ENCODE data around the gene OVOL2. TPM values are rescaled to one million over a fixed set of nuclear protein-coding genes. Genes with fewer than 3 reads are reported as not detected.

Gene OVOL2
- total and polyA plus RNA-seq, 2 donors (not counting 1 experiment from before 2014, with no cell fraction given) = not detected

DNA sequence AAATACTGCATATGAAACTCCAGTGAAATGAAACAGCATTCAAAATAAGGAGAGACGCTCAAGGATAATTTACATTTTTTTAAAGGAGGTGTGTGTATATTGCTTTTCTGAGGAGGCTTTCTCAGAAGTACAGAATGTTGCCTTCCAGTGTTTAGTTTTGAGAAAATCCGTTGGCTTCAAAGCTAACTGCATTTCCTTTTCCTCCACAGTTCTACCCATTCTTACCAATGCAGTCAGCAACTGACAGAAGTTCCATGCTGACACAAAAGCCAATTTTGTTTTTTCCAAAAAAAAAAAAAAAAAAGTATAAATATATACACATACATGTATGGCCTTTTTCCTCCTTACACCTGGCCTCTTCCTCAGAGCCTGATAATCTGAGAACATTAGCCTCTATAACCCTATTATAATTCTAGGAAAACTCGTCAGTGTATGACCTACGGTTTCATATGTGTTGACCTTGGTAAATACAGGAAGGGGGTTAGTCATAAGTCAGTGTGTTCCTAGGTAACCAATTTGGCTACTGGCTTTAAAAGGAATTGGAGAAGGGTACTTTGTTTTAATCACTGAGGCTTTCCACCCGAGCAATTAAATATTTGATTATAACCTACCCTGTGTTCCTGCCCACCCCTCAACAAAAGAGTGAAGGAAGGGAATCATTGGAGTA is 64.7 kb downstream of the OVOL2 start:
- Mint-ChIP-seq H3K27me3 (no peaks in the 10 kb centered on the region), H3K9me3 (ENCODE audit: insufficient read depth) (no peaks in the 10 kb centered on the region), H3K4me3 (no peak overlapping the region), H3K27ac (no peak overlapping the region), H3K4me1 (peaks cover 20% of the 10 kb centered on the region)
- no peak overlapping the region for H3K27ac ChIP-seq (ENCODE audit: low read length in 2 of 2)
- H3K27me3 ChIP-seq (replicated peaks in 1 of 4; ENCODE audit: control extremely low read depth in 1 of 4, control insufficient read depth in 3 of 4, insufficient read depth in 4 of 4, low read length in 3 of 4) = no peaks in the 10 kb centered on the region
- TF ChIP-seq CTCF (IDR thresholded peaks at IDR 0.05) (no peak), EZH2 (IDR thresholded peaks at IDR 0.05; ENCODE audit: borderline replicate concordance, insufficient read depth, low read depth, low read length, poor library complexity, severe bottlenecking) (no peak)
- ATAC-seq (ENCODE audit: low read depth) (no peak), DNase-seq (no peak)
- no peak overlapping the region for H2AFZ ChIP-seq (ENCODE audit: insufficient read depth, low read depth, low read length, poor library complexity, severe bottlenecking)
- H3K9ac ChIP-seq (ENCODE audit: low read length) = no peak overlapping the region
- H3K79me2 ChIP-seq (ENCODE audit: control insufficient read depth, insufficient read depth, low read length) = peaks cover 3% of the 10 kb centered on the region
- WGBS (ENCODE audit: insufficient coverage) = no CpG with 5 or more reads among the region's 5 CpGs
- H3K4me2 ChIP-seq (replicated peaks; ENCODE audit: low read depth, low read length, poor library complexity, severe bottlenecking) = no peak overlapping the region
- POLR2A ChIA-PET = no interaction called here
- peaks cover 1 to 25% of the 10 kb centered on the region in 2 experiments for H3K36me3 ChIP-seq (replicated peaks in 1 of 2; ENCODE audit: control extremely low read depth in 1 of 2, control insufficient read depth in 1 of 2, extremely low read depth in 1 of 2, insufficient read depth in 2 of 2, low read length in 1 of 2)
- no peaks in the 10 kb centered on the region for H4K20me1 ChIP-seq (ENCODE audit: control insufficient read depth, insufficient read depth, low read length, poor library complexity, severe bottlenecking)
- CTCF ChIA-PET = interaction anchor here (1.0 to 8.0 kb wide), 7 partner anchors 17 to 487 kb away, joined by 3 to 54 read pairs (median 6); partner anchors contain the start of genes MGME1, RRBP1 and SNX5
- no peak overlapping the region for H3K4me3 ChIP-seq (ENCODE audit: control extremely low read depth in 1 of 5, extremely low read depth in 1 of 5, insufficient read depth in 1 of 5, low read depth in 2 of 5, low read length in 4 of 5)
- intact Hi-C loops (cut with micrococcal nuclease) = no loop called here
- H3K4me1 ChIP-seq (ENCODE audit: control insufficient read depth in 2 of 2, insufficient read depth in 2 of 2, low read length in 2 of 2) = peaks cover 16% of the 10 kb centered on the region in 2 donors
- H3K9me3 ChIP-seq (ENCODE audit: control extremely low read depth in 1 of 3, control insufficient read depth in 2 of 3, insufficient read depth in 1 of 3, low read length in 2 of 3) = no peaks in the 10 kb centered on the region

- 79% methylated on average over 6 of the region's 6 CpGs for WGBS (ENCODE audit: insufficient coverage)
- CTCF ChIA-PET = interaction anchor here (1.0 to 1.8 kb wide), 3 partner anchors 16 to 488 kb away, joined by 3 to 6 read pairs (median 3); no protein-coding TSS in a partner anchor
- Histone ChIP-seq H4K20me1 (ENCODE audit: control insufficient read depth, insufficient read depth, low read length, poor library complexity, severe bottlenecking) (no peaks in the 10 kb centered on the region), H3K36me3 (replicated peaks in 1 of 2; ENCODE audit: control extremely low read depth in 1 of 2, control insufficient read depth in 1 of 2, extremely low read depth in 1 of 2, insufficient read depth in 2 of 2, low read length in 1 of 2) (peaks cover 3 to 27% of the 10 kb centered on the region in 2 experiments), H3K27me3 (replicated peaks in 1 of 4; ENCODE audit: control extremely low read depth in 1 of 4, control insufficient read depth in 3 of 4, insufficient read depth in 4 of 4, low read length in 3 of 4) (no peaks in the 10 kb centered on the region), H3K9me3 (ENCODE audit: control extremely low read depth in 1 of 3, control insufficient read depth in 2 of 3, insufficient read depth in 1 of 3, low read length in 2 of 3) (no peaks in the 10 kb centered on the region), H2AFZ (ENCODE audit: insufficient read depth, low read depth, low read length, poor library complexity, severe bottlenecking) (no peak overlapping the region), H3K4me1 (ENCODE audit: control insufficient read depth in 2 of 2, insufficient read depth in 2 of 2, low read length in 2 of 2) (peaks cover 9 to 10% of the 10 kb centered on the region in 2 donors), H3K9ac (ENCODE audit: low read length) (no peak overlapping the region), H3K27ac (ENCODE audit: low read length in 2 of 2) (no peak overlapping the region), H3K4me3 (ENCODE audit: control extremely low read depth in 1 of 5, extremely low read depth in 1 of 5, insufficient read depth in 1 of 5, low read depth in 2 of 5, low read length in 4 of 5) (no peak overlapping the region), H3K4me2 (replicated peaks; ENCODE audit: low read depth, low read length, poor library complexity, severe bottlenecking) (no peak overlapping the region), H3K79me2 (ENCODE audit: control insufficient read depth, insufficient read depth, low read length) (peaks cover 10% of the 10 kb centered on the region)
- Mint-ChIP-seq H3K27me3 (no peaks in the 10 kb centered on the region), H3K4me1 (peaks cover 15% of the 10 kb centered on the region), H3K4me3 (no peak overlapping the region), H3K27ac (no peak overlapping the region), H3K9me3 (ENCODE audit: insufficient read depth) (no peaks in the 10 kb centered on the region)
- DNase-seq = no peak
- POLR2A ChIA-PET = interaction anchor here (0.6 kb wide), 1 partner anchor 486 kb away, joined by 3 read pairs; no protein-coding TSS in a partner anchor
- TF ChIP-seq CTCF (IDR thresholded peaks at IDR 0.05) = no peak
- no peak for TF ChIP-seq EZH2 (IDR thresholded peaks at IDR 0.05; ENCODE audit: borderline replicate concordance, insufficient read depth, low read depth, low read length, poor library complexity, severe bottlenecking)
- no peak for ATAC-seq (ENCODE audit: low read depth)
- intact Hi-C loops (cut with micrococcal nuclease) = no loop called here
These were observed 65.5 kb downstream of the OVOL2 start for GRCh38 chr20:17992224-17992637.
